Fibroblast of the aortic adventitia (primary cell): Measurements from ENCODE around the gene ARPC2. TPM values are rescaled to one million over a fixed set of nuclear protein-coding genes. Genes with fewer than 3 reads are reported as not detected.

Experiments
- DNase-seq: peaks from one replicate; pipeline ENCODE4 v3.0.0-alpha.2; 2010; ENCODE audit warnings: low read depth
- H3K4me3 ChIP-seq: 2 replicates; pipeline ENCODE4 v1.5.1; 2011; ENCODE audit warnings: low read depth, mild to moderate bottlenecking, control low read depth, low read length, moderate library complexity
- total RNA-seq: library from RNA; depleted of rRNA; stranded (reverse); fragments of >200 nt; gene quantifications from 2 replicates; pipeline ENCODE4 v1.2.3, GENCODE V29; 2012; ENCODE audit warnings: low replicate concordance
- TF ChIP-seq, protein P1 (sequence below): IDR thresholded peaks from 2 replicates; pipeline ENCODE4 v1.5.1; 2011; ENCODE audit warnings: mild to moderate bottlenecking, low read length, control low read depth, inconsistent platforms; ENCODE audit not compliant: insufficient read depth

ARPC2 gene
- total RNA-seq, 1 donor = 368 TPM

DNA sequence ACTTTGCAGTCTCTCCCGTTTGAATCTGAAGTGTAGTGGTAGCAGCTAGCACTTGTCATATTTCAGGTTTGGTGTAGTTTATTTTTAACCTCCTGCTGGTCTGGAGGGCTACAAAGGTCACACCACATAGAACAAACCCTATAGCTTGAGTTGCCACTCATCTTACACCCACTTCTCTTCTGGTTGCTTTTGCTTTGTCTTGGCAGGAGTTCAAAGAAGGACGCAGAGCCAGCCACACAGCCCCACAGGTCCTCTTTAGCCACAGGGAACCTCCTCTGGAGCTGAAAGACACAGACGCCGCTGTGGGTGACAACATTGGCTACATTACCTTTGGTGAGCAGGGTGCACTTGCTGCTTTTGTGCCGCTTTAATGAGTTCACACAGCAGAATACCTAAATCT, 28.2 kb downstream of the ARPC2 start:
- TF ChIP-seq, protein P1, sequence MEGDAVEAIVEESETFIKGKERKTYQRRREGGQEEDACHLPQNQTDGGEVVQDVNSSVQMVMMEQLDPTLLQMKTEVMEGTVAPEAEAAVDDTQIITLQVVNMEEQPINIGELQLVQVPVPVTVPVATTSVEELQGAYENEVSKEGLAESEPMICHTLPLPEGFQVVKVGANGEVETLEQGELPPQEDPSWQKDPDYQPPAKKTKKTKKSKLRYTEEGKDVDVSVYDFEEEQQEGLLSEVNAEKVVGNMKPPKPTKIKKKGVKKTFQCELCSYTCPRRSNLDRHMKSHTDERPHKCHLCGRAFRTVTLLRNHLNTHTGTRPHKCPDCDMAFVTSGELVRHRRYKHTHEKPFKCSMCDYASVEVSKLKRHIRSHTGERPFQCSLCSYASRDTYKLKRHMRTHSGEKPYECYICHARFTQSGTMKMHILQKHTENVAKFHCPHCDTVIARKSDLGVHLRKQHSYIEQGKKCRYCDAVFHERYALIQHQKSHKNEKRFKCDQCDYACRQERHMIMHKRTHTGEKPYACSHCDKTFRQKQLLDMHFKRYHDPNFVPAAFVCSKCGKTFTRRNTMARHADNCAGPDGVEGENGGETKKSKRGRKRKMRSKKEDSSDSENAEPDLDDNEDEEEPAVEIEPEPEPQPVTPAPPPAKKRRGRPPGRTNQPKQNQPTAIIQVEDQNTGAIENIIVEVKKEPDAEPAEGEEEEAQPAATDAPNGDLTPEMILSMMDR = no peak
- no peak overlapping the region for H3K4me3 ChIP-seq
- no peak for DNase-seq

DNA sequence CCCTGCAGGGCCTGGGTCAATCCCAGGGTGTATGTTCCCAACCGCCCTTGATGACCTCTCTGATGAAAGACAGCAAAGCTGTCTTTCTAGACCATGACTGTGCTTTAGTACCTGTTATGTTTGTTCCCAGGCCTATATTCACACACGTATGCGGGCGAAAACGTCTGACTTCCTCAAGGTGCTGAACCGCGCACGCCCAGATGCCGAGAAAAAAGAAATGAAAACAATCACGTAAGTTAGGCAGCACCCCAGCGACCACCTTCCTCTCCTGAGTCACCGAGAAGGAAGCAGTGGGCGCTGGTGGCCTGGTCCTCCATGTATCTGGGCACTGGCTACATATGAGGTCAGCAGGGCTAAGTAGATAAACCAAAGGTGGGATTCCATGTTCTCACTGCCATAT, 32.7 kb downstream of the ARPC2 start:
- no peak overlapping the region for H3K4me3 ChIP-seq
- DNase-seq = no peak
- TF ChIP-seq, protein P1 = no peak

DNA sequence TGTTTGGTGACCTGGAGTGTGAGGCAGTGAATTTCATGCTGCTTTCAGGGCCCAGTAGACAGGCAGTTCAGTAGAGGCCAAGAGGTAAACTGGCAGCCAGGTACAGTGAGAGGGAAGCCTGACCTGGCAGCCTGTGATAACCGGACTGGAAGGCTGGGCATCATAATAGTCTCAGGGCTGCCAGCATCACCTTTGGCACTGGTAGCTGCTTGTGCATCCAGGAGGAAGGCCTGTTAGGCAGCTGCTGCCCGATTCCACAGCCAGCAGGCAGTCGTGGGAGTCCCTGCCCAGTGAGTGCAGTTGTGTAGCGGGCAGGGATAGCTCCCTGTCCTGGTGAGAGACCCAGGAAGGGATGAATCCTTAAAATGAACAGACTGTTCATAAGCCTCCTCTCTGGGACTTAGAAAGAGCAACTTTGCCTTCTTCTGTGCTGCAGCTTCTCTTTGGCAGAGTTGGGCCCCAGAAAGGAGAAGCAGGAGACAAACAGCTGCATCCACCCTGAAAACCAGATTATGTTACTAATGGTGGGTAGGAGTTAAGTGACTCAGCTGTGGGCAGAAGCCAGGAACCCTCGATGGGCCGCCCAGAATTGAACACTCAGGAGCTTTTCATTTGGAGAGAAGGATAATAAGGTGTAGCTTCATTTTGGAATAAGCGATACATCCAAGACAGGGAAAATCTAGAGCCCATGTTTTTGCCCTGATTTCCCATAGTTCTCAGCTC, 35.7 kb downstream of the ARPC2 start:
- TF ChIP-seq, protein P1 = no peak
- DNase-seq = peak; percentile 35
- H3K4me3 ChIP-seq = no peak overlapping the region

DNA sequence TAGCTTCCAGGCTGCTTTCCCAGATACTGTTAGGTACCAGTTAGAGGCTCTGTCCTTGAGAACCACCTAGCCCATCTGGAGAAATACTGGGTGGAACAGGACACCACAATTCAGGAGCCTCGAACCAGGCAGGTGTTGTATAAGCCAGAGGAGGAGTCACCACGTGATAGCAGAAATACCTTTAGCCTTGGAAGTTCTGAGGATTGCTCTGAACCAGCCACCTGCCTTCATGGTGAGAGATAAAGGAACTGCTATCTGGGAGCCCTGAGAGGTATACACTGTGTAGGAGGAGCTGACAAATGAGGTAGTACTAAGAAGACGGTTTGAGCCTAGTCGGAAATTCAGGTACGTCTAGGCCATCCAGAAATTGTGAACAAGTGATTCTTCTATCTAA, 36.2 kb downstream of the ARPC2 start:
- DNase-seq = no peak
- H3K4me3 ChIP-seq = no peak overlapping the region
- TF ChIP-seq, protein P1 = no peak

DNA sequence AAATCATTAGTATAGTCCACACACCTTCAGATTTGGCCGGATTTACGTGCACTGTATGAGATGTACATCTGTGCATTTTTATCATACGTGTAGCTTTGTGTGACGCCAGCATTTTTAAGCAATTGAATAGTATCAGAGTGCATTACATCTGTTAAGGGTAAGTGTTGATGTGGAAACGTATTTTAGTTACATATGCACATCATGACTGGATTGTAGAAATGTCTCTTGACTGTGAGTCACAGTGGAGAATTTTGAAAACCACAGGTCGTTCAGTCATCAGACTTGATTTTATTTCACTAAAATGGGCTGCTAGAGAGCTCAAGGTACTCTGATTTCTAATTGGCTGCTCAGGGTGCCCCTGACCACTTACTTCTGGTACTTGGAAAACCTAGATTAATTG, 38.5 kb downstream of the ARPC2 start:
- H3K4me3 ChIP-seq = no peak overlapping the region
- TF ChIP-seq, protein P1 = no peak
- DNase-seq = no peak

DNA sequence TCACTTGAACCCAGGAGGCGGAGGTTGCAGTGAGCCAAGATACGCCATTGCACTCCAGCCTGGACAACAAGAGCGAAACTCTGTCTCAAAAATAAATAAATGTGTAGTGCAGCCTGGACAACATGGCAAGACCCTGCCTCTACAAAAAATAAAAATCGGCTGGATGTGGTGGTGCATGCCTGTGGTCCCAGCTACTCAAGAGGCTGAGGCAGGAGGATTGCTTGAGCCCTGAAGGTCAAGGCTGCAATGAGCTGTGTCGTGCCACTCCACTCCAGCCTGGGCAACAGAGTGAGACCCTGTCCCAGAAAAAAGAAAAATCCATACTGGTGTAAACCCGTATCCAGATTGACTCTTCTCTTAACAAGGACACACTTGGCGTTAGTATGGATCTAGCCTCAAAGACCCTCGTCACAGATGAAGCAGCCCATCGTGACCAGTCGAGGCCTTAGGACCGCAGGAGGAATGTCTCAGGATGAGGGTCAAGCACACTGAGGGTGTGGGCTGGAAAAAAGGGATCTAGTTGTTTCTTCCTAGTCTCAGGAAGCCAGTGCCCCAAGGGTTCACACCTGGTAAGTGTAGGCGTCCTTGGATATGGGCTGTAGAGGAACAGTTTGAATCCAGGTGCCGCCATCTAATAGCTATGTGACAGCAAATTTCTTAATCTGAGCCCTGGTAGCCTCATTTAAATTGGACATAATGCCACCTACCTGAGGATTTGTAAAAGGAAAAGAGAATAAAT, 39.8 kb downstream of the ARPC2 start:
- TF ChIP-seq, protein P1 = no peak
- no peak overlapping the region for H3K4me3 ChIP-seq
- no peak for DNase-seq
